HG03025 (cell line): ENCODE data around the gene ICAM1.
"Not testable (repeated sequence)": the region's sequence is repeated elsewhere in the genome, so short reads cannot be mapped to it uniquely, and the experiment has no call there.

Experiments
- ATAC-seq: cut with Tn5 transposase; IDR thresholded peaks from one replicate; pipeline ENCODE4 v1.9.1; 2021; ENCODE audit warnings: mild to moderate bottlenecking, moderate library complexity; ENCODE audit not compliant: unreplicated experiment, low FRiP score

The ICAM1 gene

GRCh38 chr19:10238172-10238783 lies 32.6 kb upstream of the ICAM1 start:
- no peak for ATAC-seq

DNA sequence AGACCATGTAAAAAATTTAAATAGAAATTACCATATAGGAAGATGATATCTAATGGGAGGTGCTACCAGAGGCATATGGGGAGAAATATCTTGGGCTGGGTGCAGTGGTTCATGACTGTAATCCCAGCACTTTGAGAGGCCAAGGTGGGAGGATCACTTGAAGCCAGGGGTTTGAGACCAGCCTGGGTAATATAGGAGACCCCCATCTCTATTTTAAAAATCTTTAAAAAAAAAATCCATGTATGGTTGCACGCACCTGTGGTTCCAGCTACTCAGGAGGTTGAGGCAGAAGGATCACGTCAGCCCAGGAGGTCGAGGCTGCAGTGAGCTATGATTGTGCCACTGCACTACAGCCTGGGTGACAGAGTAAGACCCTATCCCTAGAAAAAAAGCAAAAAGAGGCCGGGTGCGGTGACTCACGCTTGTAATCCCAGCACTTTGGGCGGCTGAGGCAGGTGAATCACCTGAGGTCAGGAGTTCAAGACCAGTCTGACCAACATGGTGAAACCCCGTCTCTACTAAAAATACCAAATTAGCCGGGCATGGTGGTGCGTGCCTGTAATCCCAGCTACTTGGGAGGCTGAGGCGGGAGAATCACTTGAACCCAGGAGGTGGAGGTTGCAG lies 29.0 kb upstream of the ICAM1 start:
- not testable (repeated sequence) for ATAC-seq

DNA sequence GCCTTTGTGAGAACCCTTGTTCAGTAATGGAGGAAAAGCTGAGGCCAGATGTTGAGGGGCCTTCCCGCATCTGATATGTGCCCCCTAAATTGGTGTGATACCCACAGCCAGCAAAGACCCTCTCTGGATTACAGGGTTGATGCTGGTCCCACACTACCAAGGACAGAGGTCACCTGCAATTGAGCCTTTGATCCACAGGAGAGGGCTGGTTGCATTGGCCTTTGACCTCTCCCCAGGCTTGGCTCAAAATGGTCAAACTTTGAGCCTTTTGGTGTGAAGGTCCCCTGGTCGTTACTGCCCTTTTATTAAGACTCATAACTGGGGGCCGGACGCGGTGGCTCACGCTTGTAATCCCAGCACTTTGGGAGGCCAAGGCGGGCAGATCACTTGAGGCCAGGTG lies 27.3 kb upstream of the ICAM1 start:
- no peak for ATAC-seq

DNA sequence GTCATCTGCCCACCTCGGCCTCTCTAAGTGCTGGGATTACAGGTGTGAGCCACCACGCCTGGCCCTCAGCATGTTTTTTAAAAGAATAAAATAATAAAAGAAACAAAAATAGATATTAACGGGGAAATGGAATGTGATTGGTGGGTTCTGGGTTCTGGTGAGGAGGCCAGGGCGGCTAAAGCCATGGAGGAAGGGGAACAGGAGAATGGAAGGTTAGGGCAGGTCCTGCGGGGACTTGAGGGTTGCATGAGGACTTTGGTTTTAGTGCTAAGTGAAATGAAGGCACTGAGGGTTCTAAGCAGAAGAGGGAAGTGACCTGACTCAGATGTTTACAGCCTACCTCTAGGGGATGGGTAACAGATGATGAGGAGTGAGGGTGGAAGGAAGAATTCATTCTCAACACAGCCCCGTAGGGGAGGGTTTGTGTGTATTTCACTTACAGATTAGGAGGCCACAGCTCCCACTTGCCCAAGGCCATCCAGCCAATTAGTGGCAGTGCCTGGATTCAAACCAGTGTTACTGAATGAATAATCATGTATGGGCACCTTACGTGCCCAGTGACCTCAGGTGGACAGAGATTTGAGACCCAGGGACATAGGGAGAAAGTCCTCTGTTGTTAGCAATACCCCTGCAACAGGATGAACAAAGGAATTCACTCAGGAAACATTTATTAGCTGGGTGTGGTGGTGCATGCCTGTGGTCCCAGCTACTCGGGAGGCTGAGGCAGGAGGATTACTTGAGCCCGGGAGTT lies 25.6 kb upstream of the ICAM1 start:
- no peak for ATAC-seq

- ATAC-seq = no peak
These were observed 24.4 kb upstream of the ICAM1 start for GRCh38 chr19:10246511-10246910.

- peak; percentile 70 for ATAC-seq
These were observed 18.9 kb upstream of the ICAM1 start, which contains the start of gene MRPL4 for GRCh38 chr19:10251792-10252694. Gene MRPL4 (plus strand): TSS chr19:10252214. CDS start chr19:10252254, 40 bp downstream.

- no peak for ATAC-seq
These were observed 18.2 kb upstream of the ICAM1 start for GRCh38 chr19:10252707-10253106.

DNA sequence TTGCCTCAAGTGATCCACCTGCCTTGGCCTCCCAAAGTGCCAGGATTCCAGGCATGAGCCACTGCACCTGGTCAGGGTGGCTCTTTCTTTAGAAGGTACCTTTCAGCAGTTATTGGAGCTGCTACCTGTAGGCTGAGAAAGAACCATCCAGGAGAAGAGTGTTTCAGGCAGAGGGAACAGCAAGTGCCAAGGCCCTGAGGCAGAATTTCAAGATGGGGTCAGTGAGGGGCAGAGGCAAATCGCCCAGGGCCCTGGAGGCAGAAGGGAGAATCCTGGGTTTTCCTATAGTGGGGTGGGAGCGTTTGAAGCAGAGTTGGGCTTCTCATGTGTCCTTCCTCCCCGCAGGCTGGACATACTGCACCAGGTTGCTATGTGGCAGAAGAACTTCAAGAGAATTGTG lies 16.7 kb upstream of the ICAM1 start:
- no peak for ATAC-seq

GRCh38 chr19:10255358-10255757 lies 15.6 kb upstream of the ICAM1 start:
- ATAC-seq = no peak

GRCh38 chr19:10256551-10256950 lies 14.4 kb upstream of the ICAM1 start:
- no peak for ATAC-seq

DNA sequence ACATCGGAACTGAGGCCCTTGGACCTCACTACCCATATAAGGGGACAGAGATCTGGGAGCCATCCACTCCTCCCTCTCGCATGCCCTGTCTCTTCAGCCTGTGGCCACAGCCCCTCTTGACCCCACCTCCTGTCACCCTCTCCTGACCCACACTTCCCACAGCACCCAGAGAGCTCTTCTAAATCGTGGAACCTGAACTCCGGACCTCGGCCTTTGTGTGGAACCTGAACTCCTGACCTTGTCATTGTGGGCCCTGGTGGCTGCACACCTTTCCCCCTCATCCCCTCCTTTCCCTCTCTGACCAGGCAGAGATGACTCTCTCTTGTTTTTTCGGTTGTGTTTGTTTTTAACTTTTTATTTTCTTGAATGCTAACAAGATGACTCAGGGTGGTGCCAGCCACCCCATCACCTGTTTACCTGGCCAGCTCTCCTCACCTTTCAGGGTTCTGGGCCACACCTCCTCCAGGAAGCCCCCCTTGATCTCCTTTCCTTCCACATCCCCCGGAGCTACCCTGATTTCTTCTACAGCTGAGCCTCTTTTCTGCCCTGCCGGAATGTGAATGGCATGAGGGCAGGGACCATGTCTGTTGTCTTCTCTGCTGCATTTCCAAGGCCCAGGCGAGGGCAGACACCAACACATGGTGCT lies 13.8 kb upstream of the ICAM1 start:
- ATAC-seq = no peak

DNA sequence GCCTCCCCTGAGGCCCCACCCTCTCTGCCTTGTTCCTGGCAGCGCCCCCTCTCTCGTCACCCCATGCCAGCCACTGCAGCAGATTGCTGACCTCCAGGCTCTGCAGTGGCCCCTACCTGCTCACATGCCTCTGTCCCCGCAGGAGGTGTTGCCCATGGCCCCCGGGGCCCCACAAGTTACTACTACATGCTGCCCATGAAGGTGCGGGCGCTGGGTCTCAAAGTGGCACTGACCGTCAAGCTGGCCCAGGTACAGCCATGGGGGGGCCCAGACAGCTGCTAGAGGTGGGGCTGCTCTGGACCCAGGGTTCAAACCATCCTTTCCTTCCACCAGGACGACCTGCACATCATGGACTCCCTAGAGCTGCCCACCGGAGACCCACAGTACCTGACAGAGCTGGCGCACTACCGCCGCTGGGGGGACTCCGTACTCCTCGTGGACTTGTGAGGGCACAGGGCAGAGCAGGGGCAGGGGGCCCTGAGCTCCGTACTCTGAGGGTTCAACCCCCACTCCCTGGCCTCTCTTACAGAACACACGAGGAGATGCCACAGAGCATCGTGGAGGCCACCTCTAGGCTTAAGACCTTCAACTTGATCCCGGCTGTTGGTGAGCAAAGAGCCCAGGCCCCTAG lies 12.7 kb upstream of the ICAM1 start:
- ATAC-seq = no peak

DNA sequence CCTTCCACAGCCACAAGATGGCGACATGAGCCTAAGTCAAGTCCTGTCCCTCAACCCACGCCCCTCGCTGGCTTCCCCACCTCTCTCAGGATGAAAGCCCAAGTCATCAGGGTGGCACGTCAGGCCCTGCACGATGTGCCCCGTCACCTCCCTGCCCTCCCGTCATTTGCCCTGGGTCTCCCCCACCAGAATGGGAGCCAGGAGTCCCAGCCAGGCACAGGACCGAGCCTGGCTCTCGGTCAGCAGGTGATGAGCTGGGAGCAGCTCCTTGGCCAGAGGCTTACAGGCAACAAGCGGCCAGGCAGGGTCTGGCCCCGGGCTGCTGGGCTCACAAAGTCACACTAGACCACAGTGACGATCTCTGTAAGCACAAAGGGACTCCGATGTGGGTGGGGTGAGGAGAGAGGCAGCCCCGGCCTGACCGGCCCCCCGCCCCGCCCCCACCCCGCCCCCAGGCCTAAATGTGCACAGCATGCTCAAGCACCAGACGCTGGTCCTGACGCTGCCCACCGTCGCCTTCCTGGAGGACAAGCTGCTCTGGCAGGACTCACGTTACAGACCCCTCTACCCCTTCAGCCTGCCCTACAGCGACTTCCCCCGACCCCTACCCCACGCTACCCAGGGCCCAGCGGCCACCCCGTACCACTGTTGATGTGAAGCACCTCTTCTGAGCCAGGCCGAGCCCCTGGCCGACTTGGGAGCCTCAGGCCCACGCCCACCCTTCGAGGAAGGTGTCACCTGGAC lies 11.6 kb upstream of the ICAM1 start:
- ATAC-seq = no peak

- ATAC-seq = no peak
These were observed 10.8 kb upstream of the ICAM1 start for GRCh38 chr19:10260141-10260584.

- no peak for ATAC-seq
These were observed 8.1 kb upstream of the ICAM1 start for GRCh38 chr19:10262771-10263170.

DNA sequence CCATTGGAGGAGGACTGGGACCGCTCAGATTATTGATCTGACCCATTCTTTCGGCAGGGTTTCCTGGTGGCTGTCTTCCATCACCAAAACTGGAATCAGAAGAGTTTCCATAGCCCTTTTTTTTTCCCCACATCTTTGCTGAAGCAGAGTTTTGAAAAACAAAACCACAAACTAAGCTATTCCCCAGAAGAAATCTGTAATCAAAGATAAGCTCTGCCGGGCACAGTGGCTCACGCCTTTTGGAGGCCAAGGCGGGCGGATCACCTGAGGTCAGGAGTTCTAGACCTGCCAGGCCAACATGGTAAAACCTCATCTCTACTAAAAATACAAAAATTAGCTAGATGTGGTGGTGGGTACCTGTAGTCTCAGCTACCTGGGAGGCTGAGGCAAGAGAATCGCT lies 4.2 kb upstream of the ICAM1 start:
- ATAC-seq = no peak

DNA sequence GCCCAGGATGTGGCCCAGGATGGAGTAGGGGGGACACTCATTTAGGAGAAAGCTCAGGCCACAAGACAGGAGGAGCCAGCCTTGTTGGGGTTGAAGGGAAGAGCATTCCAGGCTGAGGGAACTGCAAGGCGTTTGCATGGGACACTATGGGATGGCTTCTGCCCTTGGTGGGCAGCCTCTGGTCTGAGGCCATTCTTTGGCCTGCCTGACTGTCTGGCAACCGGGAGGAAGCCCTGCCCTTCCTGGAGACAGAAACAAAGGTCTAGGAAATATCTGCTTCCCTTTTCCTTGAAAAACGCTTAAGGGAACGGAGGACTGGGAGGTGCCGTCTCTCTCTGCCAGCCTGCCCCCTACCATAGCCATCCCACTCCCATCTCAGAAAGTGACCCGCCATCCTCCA lies 2.8 kb upstream of the ICAM1 start:
- ATAC-seq = no peak

- peak; percentile 45 for ATAC-seq
These were observed 1.4 kb upstream of the ICAM1 start for GRCh38 chr19:10269333-10270179.
